HepG2 (cell line): ENCODE results near the gene NPAS2. TPM values are rescaled to one million over a fixed set of nuclear protein-coding genes. Genes with fewer than 3 reads are reported as not detected.

Experiments used
- CBFB ChIP-seq: sonication (generic); formaldehyde crosslinking; IDR thresholded peaks from 2 replicates; pipeline ENCODE4 v1.4.0; 2020; ENCODE audit warnings: missing genetic modification reagents
- MBD4 ChIP-seq: IDR thresholded peaks from 2 replicates; pipeline ENCODE4 v1.6.1; 2012; ENCODE audit warnings: low read length, inconsistent platforms, borderline replicate concordance
- NFRKB ChIP-seq: fragments of 450-650 bp; IDR thresholded peaks from 2 replicates; pipeline ENCODE4 v1.6.1; 2017
- NR2C2 ChIP-seq: sonication (generic); formaldehyde crosslinking; IDR thresholded peaks from 2 replicates; pipeline ENCODE4 v1.4.0; 2020; ENCODE audit warnings: missing genetic modification reagents, mild to moderate bottlenecking, moderate library complexity, borderline replicate concordance
- PRPF4 ChIP-seq: fragments of 200-400 bp; formaldehyde crosslinking; IDR thresholded peaks from 2 replicates; pipeline ENCODE4 v1.6.1; 2016; ENCODE audit warnings: low read length, low read depth; ENCODE audit not compliant: poor library complexity, severe bottlenecking
- RBAK ChIP-seq: sonication (generic); formaldehyde crosslinking; IDR thresholded peaks from 2 replicates; pipeline ENCODE4 v1.5.1; 2020; ENCODE audit warnings: mild to moderate bottlenecking, missing genetic modification reagents
- RXRB ChIP-seq: IDR thresholded peaks from 2 replicates; pipeline ENCODE4 v1.6.1; 2016; ENCODE audit warnings: borderline replicate concordance, missing genetic modification reagents, missing compliant biosample characterization
- SCMH1 ChIP-seq: sonication (generic); formaldehyde crosslinking; IDR thresholded peaks from 2 replicates; pipeline ENCODE4 v1.9.0; 2021; ENCODE audit warnings: missing genetic modification reagents, mild to moderate bottlenecking, borderline replicate concordance
- TARDBP ChIP-seq: sonication (generic); formaldehyde crosslinking; IDR thresholded peaks from 2 replicates; pipeline ENCODE4 v1.8.0; 2022; ENCODE audit warnings: mild to moderate bottlenecking, missing genetic modification reagents
- ZNF546 ChIP-seq: sonication (generic); formaldehyde crosslinking; conservative IDR thresholded peaks from 2 replicates; pipeline ENCODE4 v1.8.1; 2023; ENCODE audit warnings: mild to moderate bottlenecking, missing genetic modification reagents
- ZNF547 ChIP-seq: sonication (generic); formaldehyde crosslinking; IDR thresholded peaks from 2 replicates; pipeline ENCODE4 v1.5.1; 2020; ENCODE audit warnings: mild to moderate bottlenecking, missing genetic modification reagents
- polyA plus RNA-seq, 8 experiments: library from polyadenylated mRNA; depleted of rRNA in 3 of 8; stranded (reverse) in 7 of 8; unstranded in 1 of 8; fragments of >200 nt; fragmentation: Illumina TruSeq in 4 of 8; extraction: Trizol in 4 of 8; gene quantifications; 2 replicates each; pipeline versions ENCODE4 v1.2.1 to v1.2.3, GENCODE V29; 2011 to 2016; ENCODE audit warnings: low read depth in 4 of 8, missing spikeins in 1 of 8, mixed read lengths in 1 of 8; ENCODE audit not compliant: insufficient read depth in 1 of 8
- total RNA-seq, 5 experiments: library from RNA; depleted of rRNA; stranded (reverse); fragments of >200 nt; fragmentation: Illumina TruSeq; extraction: Trizol; gene quantifications; 2 replicates each; pipeline ENCODE4 v1.2.3, GENCODE V29; 2016; ENCODE audit warnings: low read depth in 1 of 5
- TF ChIP-seq, protein P1 (sequence below): sonication (generic); formaldehyde crosslinking; IDR thresholded peaks from 2 replicates; pipeline ENCODE4 v1.5.1; 2020; ENCODE audit warnings: mild to moderate bottlenecking, missing genetic modification reagents, borderline replicate concordance
- TF ChIP-seq, protein P2 (sequence below): sonication (generic); formaldehyde crosslinking; IDR thresholded peaks from 2 replicates; pipeline ENCODE4 v1.9.0; 2021; ENCODE audit warnings: missing genetic modification reagents, mild to moderate bottlenecking, borderline replicate concordance
- TF ChIP-seq, protein P3 (sequence below): sonication (generic); formaldehyde crosslinking; IDR thresholded peaks from 2 replicates; pipeline ENCODE4 v1.4.0; 2020; ENCODE audit warnings: missing genetic modification reagents, borderline replicate concordance
- TF ChIP-seq, protein P4 (sequence below): sonication (generic); formaldehyde crosslinking; IDR thresholded peaks from 2 replicates; pipeline ENCODE4 v1.5.1; 2020; ENCODE audit warnings: missing genetic modification reagents, mild to moderate bottlenecking, borderline replicate concordance

NPAS2 gene
- total and polyA plus RNA-seq, 2 of the 13 experiments (the other 11 are each of a cell fraction or from before 2014, with no cell fraction given), result 14.8 to 37.5 TPM

DNA sequence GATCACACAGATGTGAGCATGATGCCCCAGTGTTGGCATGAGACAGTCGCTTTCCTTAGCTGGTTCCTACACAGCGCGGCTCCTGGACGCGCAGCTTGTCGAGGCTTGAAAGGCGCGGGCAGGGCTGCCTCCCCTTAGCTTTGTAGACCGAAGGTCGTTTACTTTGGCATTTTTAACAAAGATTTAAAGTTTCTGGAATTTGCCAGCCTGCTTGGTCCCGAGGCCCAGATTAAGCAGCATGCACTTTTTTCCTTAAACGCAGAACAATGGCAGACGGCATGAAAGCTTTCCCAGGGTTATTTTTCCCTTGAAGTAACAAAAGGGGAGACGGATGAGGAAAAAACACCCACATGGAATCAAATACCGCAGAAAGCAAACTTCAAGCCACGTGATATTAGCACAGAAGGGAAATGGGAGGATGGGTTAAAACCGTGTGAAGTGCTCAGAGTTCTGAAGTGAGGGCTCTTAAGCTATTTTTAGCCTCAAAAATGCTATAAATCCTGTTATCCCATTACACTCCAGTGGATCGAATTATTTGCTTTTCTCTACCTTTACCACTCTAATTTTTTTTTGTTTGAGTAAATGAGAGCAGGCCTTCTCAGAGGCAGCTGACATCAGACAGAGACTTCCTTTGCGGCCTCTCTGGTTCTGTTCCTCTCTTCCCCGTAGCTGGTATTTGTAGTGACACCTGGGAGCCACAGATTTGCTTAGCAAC, 55.7 kb downstream of the NPAS2 start (continued):
- TF ChIP-seq RXRB (peak; percentile 55; the same call in 1 of the 2 replicates), CBFB (CRISPR knock-in tag) (no peak), ZNF547 (CRISPR knock-in tag) (no peak), SCMH1 (CRISPR knock-in tag) (no peak), NFRKB (no peak), ZNF546 (CRISPR knock-in tag) (no peak), PRPF4 (no peak), NR2C2 (no peak), MBD4 (0 out of 2 replicates have a peak, but pooled peaks have one; percentile 53), RBAK (CRISPR knock-in tag) (no peak), TARDBP (CRISPR knock-in tag) (no peak)
- TF ChIP-seq, protein P1, sequence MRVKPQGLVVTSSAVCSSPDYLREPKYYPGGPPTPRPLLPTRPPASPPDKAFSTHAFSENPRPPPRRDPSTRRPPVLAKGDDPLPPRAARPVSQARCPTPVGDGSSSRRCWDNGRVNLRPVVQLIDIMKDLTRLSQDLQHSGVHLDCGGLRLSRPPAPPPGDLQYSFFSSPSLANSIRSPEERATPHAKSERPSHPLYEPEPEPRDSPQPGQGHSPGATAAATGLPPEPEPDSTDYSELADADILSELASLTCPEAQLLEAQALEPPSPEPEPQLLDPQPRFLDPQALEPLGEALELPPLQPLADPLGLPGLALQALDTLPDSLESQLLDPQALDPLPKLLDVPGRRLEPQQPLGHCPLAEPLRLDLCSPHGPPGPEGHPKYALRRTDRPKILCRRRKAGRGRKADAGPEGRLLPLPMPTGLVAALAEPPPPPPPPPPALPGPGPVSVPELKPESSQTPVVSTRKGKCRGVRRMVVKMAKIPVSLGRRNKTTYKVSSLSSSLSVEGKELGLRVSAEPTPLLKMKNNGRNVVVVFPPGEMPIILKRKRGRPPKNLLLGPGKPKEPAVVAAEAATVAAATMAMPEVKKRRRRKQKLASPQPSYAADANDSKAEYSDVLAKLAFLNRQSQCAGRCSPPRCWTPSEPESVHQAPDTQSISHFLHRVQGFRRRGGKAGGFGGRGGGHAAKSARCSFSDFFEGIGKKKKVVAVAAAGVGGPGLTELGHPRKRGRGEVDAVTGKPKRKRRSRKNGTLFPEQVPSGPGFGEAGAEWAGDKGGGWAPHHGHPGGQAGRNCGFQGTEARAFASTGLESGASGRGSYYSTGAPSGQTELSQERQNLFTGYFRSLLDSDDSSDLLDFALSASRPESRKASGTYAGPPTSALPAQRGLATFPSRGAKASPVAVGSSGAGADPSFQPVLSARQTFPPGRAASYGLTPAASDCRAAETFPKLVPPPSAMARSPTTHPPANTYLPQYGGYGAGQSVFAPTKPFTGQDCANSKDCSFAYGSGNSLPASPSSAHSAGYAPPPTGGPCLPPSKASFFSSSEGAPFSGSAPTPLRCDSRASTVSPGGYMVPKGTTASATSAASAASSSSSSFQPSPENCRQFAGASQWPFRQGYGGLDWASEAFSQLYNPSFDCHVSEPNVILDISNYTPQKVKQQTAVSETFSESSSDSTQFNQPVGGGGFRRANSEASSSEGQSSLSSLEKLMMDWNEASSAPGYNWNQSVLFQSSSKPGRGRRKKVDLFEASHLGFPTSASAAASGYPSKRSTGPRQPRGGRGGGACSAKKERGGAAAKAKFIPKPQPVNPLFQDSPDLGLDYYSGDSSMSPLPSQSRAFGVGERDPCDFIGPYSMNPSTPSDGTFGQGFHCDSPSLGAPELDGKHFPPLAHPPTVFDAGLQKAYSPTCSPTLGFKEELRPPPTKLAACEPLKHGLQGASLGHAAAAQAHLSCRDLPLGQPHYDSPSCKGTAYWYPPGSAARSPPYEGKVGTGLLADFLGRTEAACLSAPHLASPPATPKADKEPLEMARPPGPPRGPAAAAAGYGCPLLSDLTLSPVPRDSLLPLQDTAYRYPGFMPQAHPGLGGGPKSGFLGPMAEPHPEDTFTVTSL (CRISPR knock-in tag), result no peak; the same call in 1 of the 2 replicates
- TF ChIP-seq, protein P2, sequence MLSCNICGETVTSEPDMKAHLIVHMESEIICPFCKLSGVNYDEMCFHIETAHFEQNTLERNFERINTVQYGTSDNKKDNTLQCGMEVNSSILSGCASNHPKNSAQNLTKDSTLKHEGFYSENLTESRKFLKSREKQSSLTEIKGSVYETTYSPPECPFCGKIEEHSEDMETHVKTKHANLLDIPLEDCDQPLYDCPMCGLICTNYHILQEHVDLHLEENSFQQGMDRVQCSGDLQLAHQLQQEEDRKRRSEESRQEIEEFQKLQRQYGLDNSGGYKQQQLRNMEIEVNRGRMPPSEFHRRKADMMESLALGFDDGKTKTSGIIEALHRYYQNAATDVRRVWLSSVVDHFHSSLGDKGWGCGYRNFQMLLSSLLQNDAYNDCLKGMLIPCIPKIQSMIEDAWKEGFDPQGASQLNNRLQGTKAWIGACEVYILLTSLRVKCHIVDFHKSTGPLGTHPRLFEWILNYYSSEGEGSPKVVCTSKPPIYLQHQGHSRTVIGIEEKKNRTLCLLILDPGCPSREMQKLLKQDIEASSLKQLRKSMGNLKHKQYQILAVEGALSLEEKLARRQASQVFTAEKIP (CRISPR knock-in tag), result no peak
- TF ChIP-seq, protein P3, sequence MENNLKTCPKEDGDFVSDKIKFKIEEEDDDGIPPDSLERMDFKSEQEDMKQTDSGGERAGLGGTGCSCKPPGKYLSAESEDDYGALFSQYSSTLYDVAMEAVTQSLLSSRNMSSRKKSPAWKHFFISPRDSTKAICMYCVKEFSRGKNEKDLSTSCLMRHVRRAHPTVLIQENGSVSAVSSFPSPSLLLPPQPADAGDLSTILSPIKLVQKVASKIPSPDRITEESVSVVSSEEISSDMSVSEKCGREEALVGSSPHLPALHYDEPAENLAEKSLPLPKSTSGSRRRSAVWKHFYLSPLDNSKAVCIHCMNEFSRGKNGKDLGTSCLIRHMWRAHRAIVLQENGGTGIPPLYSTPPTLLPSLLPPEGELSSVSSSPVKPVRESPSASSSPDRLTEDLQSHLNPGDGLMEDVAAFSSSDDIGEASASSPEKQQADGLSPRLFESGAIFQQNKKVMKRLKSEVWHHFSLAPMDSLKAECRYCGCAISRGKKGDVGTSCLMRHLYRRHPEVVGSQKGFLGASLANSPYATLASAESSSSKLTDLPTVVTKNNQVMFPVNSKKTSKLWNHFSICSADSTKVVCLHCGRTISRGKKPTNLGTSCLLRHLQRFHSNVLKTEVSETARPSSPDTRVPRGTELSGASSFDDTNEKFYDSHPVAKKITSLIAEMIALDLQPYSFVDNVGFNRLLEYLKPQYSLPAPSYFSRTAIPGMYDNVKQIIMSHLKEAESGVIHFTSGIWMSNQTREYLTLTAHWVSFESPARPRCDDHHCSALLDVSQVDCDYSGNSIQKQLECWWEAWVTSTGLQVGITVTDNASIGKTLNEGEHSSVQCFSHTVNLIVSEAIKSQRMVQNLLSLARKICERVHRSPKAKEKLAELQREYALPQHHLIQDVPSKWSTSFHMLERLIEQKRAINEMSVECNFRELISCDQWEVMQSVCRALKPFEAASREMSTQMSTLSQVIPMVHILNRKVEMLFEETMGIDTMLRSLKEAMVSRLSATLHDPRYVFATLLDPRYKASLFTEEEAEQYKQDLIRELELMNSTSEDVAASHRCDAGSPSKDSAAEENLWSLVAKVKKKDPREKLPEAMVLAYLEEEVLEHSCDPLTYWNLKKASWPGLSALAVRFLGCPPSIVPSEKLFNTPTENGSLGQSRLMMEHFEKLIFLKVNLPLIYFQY (CRISPR knock-in tag), result no peak
- TF ChIP-seq, protein P4, sequence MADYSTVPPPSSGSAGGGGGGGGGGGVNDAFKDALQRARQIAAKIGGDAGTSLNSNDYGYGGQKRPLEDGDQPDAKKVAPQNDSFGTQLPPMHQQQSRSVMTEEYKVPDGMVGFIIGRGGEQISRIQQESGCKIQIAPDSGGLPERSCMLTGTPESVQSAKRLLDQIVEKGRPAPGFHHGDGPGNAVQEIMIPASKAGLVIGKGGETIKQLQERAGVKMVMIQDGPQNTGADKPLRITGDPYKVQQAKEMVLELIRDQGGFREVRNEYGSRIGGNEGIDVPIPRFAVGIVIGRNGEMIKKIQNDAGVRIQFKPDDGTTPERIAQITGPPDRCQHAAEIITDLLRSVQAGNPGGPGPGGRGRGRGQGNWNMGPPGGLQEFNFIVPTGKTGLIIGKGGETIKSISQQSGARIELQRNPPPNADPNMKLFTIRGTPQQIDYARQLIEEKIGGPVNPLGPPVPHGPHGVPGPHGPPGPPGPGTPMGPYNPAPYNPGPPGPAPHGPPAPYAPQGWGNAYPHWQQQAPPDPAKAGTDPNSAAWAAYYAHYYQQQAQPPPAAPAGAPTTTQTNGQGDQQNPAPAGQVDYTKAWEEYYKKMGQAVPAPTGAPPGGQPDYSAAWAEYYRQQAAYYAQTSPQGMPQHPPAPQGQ (CRISPR knock-in tag), result no peak
